GM12872 (cell line): ENCODE data around the gene MOXD1.

Source experiments
- TF ChIP-seq, protein P1 (sequence below): IDR thresholded peaks from 3 replicates; pipeline ENCODE4 v1.5.1; 2011; ENCODE audit warnings: low read depth, mild to moderate bottlenecking, low read length, moderate library complexity; ENCODE audit not compliant: insufficient read depth

The MOXD1 gene

DNA sequence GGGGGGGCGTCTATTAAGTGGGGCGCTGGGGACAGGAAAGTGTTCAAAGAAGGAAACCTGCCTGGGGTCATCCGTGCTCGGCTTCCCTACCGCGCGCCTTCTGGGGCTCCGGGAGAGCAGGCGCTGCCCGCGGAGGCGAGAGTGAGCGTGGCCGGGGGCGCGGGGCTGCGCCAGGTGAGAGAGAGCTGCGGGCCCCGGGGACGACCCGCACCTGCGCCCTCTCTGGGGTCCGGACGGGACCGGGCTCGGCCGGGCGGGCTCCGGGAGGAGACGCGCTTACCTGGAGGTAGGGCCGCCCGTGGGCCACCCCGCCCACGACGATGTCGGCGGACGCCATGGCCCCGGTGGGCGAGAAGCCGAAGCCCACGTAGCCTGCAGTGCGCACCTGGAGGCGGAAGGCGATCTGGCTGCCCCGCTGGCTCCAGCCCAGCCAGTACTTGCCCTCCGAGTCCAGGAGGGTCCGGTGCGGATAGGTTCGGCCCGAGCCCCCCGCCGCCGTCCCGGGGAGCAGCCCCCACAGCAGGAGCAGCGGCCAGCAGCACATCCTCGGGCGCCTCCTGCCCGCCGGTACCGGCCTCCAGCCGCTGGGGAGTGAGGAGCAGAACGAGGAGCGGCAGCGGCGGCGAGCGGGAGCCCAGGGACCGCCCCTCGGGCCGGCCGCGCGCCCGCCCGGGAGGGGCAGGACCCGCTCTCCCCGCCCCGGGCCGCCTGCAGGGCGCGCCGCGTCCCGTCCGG, at the start of gene MOXD1:
Gene MOXD1, minus strand, starts transcription at position 593 of the 735 bp plus-strand sequence. Its CDS starts 49 bp downstream, at position 544.
- TF ChIP-seq, protein P1, sequence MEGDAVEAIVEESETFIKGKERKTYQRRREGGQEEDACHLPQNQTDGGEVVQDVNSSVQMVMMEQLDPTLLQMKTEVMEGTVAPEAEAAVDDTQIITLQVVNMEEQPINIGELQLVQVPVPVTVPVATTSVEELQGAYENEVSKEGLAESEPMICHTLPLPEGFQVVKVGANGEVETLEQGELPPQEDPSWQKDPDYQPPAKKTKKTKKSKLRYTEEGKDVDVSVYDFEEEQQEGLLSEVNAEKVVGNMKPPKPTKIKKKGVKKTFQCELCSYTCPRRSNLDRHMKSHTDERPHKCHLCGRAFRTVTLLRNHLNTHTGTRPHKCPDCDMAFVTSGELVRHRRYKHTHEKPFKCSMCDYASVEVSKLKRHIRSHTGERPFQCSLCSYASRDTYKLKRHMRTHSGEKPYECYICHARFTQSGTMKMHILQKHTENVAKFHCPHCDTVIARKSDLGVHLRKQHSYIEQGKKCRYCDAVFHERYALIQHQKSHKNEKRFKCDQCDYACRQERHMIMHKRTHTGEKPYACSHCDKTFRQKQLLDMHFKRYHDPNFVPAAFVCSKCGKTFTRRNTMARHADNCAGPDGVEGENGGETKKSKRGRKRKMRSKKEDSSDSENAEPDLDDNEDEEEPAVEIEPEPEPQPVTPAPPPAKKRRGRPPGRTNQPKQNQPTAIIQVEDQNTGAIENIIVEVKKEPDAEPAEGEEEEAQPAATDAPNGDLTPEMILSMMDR, result no peak

DNA sequence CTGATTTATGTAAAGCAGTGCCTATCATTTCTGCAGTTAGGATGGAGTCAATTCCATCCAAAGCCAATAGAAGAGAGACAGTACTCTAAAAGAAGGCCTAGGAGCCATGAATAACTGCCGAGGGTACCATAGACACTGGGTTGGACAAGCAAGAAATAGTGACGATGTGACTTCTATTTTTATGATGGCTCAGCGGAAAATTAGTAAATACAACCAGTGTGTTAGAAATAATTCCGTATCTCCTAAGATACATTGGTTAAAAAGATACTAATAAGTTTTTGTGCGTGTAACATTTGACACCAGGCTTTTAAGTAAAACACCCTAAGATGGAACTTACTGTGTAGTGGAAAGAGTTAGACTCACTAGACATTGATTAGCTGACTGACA, 45.6 kb upstream of the MOXD1 start:
- TF ChIP-seq, protein P1, result no peak

DNA sequence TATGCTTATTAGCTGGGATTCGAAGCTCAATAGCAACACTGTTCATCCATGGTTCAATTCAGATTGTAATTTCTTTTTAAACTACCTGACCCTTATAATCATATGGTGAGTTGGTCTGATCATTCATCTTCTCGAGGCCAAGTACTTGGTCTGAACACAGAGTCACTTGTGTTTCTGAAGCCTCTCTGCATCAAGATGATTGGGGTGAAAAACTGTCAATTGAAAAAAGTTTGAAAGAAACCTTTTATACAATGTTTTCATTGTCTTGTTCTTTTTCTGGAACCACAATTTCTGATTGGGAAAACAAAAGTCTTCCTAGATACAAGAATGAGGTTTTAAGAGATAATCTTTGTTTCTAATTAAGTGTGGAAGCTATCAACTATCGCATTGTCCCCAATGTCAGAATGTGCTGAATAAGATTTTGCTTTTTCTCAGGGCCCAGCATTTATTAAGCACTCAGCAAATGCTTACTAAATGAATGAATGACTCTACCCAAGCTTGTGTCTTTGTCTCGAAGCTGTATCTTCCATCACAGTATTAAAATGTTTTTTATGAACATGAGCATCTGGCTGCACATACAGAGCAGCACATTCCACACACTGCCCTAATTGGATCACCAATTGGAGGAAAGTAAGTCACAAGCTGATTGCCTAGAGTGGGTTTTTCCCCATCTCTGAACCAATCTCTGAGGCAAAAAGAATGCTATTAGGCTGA, 45.0 kb upstream of the MOXD1 start:
- TF ChIP-seq, protein P1, result no peak

DNA sequence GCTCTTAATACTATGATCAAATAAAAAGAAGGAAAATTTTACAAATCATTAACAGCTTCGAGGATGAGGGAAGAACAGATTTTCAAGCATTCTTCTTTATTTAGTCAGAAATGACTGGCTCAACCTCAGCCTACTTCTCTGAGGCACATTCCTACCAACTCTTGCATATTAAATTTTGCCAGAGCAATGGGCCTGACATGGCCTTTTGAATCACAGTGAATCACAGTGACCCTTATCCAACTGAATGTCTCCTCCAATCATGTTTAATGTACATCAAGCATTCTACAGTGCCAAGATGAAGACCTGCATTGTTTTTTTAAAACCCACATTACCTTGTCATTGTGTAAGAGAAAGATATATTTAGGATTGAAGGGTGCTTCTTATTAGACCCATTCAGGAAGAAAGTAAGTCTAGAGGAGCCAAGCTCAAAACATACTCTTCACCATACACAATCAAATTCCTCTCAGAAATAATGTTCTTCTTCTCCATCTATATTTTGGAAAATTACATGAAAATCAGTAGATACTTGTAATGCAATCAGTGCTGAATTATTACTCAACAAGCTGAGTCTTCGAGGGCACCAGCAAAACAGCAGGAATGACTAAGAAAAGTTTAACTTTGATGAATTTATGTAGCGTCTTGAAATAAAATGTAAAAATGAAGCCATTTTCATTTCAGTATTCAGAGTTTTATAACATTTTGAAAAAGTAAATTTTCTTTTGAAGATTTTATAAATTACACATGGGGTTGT, 44.1 kb upstream of the MOXD1 start:
- TF ChIP-seq, protein P1, result no peak

DNA sequence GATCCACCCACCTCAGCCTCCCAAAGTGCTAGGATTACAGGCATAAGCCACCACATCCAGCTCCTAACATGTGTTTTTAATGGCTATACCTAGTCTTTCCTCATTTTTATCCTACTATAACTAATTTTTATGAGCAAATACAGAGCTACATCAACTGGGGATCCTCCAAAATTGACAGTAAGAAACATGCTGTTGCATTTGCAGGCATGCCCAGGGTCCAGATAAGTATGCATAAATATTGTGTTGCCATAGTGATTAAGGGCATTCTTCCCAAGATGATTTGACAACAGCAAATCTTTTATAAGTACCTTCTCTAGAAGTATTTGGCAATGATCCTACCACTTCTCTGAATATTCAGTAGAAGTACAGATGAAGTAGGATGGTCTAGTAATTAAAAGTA, 41.9 kb upstream of the MOXD1 start:
- TF ChIP-seq, protein P1, result no peak

DNA sequence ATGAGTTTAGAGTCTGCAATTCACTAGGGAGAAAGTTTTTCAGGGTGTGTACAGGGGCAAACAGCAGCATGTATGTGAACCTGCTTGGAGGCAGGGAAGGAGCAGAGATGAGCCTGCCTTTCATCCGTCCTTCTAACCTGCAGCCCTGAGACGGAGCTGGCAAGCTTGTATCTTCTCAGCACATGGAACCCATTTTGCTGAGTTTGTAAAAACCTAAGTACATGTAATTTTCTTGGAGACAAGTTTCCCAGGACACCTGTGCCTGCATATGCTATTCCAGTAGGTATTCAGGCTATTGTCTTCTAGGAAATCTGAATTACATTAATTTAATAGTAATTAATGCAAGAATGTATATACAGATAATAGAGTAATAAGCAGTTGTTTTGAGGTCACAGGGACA, 28.8 kb upstream of the MOXD1 start:
- TF ChIP-seq, protein P1, result no peak

DNA sequence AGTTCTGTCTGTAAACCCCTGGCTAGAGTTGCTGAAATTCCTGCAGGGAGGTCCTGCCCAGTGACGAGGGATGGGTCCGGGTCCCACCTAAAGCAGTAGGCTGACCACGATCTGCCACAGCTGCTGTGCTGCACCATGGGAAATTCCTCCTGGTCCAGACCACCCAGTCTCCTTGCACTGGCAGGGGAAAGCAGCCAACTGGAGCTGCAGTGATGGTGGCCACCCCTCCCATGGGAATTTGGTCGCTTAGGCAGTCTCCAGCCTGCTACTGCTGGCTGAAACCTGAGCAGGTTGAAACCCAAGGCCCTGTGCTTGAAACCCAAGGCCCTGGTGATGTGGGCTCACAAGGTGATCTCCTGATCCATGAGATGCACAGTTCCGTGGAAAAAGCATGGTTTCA, 23.9 kb upstream of the MOXD1 start:
- TF ChIP-seq, protein P1, result no peak
